B cell (primary cell): Measurements from ENCODE around the gene HTR4. TPM values are rescaled to one million over a fixed set of nuclear protein-coding genes. Genes with fewer than 3 reads are reported as not detected.

Experiments
- ATAC-seq: fragments of 200-7000 bp; cut with Tn5 transposase; one replicate; pipeline ENCODE4 v1.10.0; 2021; ENCODE audit warnings: low read depth, mild to moderate bottlenecking, moderate number of reproducible peaks, moderate library complexity
- CTCF ChIA-PET: fragments of 350-600 bp; sonication (Branson Sonifier 250); formaldehyde crosslinking; loops from one replicate; lab custom pipeline; 2021; ENCODE audit warnings: antibody characterized with exemption, inconsistent platforms; lab: Charles Lee
- POLR2A ChIA-PET: fragments of 350-600 bp; sonication (Branson Sonifier 250); formaldehyde crosslinking; loops from one replicate; lab custom pipeline; 2021; ENCODE audit warnings: antibody characterized with exemption; lab: Charles Lee
- DNase-seq: peaks from one replicate; pipeline ENCODE4 v3.0.0; 2013
- H2AFZ ChIP-seq: 2 replicates; pipeline ENCODE4 v1.6.1; 2012; ENCODE audit warnings: mild to moderate bottlenecking, low read depth, low read length; ENCODE audit not compliant: insufficient read depth, poor library complexity, severe bottlenecking
- H3K27ac ChIP-seq, 2 donors: 1 replicate in 1 of 2; 2 replicates in 1 of 2; pipeline ENCODE4 v1.5.1; 2012 to 2013; ENCODE audit warnings: low read length in 2 of 2, mild to moderate bottlenecking in 2 of 2, moderate library complexity in 1 of 2
- H3K27me3 ChIP-seq, 4 experiments: fragments of 200-600 bp in 1 of 4; sonication (generic) in 1 of 4; replicated peaks in 1 of 4; 1 replicate in 2 of 4; 2 replicates in 2 of 4; pipeline versions ENCODE4 v1.6.1 to v1.7.0; 2013 to 2016; ENCODE audit warnings: low read length in 3 of 4, mild to moderate bottlenecking in 2 of 4, mixed read lengths in 1 of 4, moderate library complexity in 1 of 4; ENCODE audit not compliant: insufficient read depth in 4 of 4, control insufficient read depth in 3 of 4; ENCODE audit errors: control extremely low read depth in 1 of 4
- H3K36me3 ChIP-seq, 2 experiments: replicated peaks in 1 of 2; 1 replicate in 1 of 2; 2 replicates in 1 of 2; pipeline versions ENCODE4 v1.6.1 to v1.7.1; 2013; ENCODE audit warnings: low read length in 1 of 2; ENCODE audit not compliant: insufficient read depth in 2 of 2, control insufficient read depth in 1 of 2; ENCODE audit errors: control extremely low read depth in 1 of 2, extremely low read depth in 1 of 2
- H3K4me1 ChIP-seq, 2 donors: fragments of 200-600 bp in 1 of 2; sonication (generic) in 1 of 2; 1 replicate in 1 of 2; 2 replicates in 1 of 2; pipeline versions ENCODE4 v1.5.1 to v1.6.1; 2013 to 2017; ENCODE audit warnings: low read length in 2 of 2; ENCODE audit not compliant: control insufficient read depth in 2 of 2, insufficient read depth in 2 of 2
- H3K4me2 ChIP-seq: replicated peaks from 2 replicates; pipeline ENCODE3; 2012; ENCODE audit warnings: mild to moderate bottlenecking, low read depth, low read length; ENCODE audit not compliant: poor library complexity, severe bottlenecking
- H3K4me3 ChIP-seq, 5 experiments: fragments of 200-600 bp in 1 of 5; sonication (generic) in 1 of 5; 1 replicate in 3 of 5; 2 replicates in 2 of 5; pipeline versions ENCODE4 v1.5.1 to v1.7.0; 2011 to 2016; ENCODE audit warnings: low read length in 4 of 5, mild to moderate bottlenecking in 4 of 5, low read depth in 2 of 5, control low read depth in 1 of 5, moderate library complexity in 1 of 5; ENCODE audit not compliant: insufficient read depth in 1 of 5; ENCODE audit errors: control extremely low read depth in 1 of 5, extremely low read depth in 1 of 5
- H3K79me2 ChIP-seq: fragments of 200-600 bp; sonication (generic); one replicate; pipeline ENCODE4 v1.6.0; 2016; ENCODE audit warnings: low read length; ENCODE audit not compliant: control insufficient read depth, insufficient read depth
- H3K9ac ChIP-seq: fragments of 200-600 bp; sonication (generic); 2 replicates; pipeline ENCODE4 v1.6.1; 2017; ENCODE audit warnings: mild to moderate bottlenecking, low read length, moderate library complexity
- H3K9me3 ChIP-seq, 3 donors: one replicate each; pipeline versions ENCODE4 v1.6.1 to v1.7.1; 2013; ENCODE audit warnings: low read length in 2 of 3; ENCODE audit not compliant: control insufficient read depth in 2 of 3, insufficient read depth in 1 of 3; ENCODE audit errors: control extremely low read depth in 1 of 3
- H4K20me1 ChIP-seq: 2 replicates; pipeline ENCODE4 v1.6.0; 2012; ENCODE audit warnings: mild to moderate bottlenecking, low read length; ENCODE audit not compliant: insufficient read depth, control insufficient read depth, poor library complexity, severe bottlenecking
- H3K27ac Mint-ChIP-seq: one replicate; pipeline ENCODE4 v1.8.0; 2021; ENCODE audit warnings: mixed read lengths
- H3K27me3 Mint-ChIP-seq: one replicate; pipeline ENCODE4 v1.8.0; 2021; ENCODE audit warnings: mixed read lengths
- H3K4me1 Mint-ChIP-seq: one replicate; pipeline ENCODE4 v1.8.0; 2021; ENCODE audit warnings: mixed read lengths
- H3K4me3 Mint-ChIP-seq: one replicate; pipeline ENCODE4 v1.8.0; 2021; ENCODE audit warnings: mixed read lengths
- H3K9me3 Mint-ChIP-seq: one replicate; pipeline ENCODE4 v1.8.0; 2022; ENCODE audit warnings: mixed read lengths; ENCODE audit not compliant: insufficient read depth
- CTCF ChIP-seq: fragments of 200-600 bp; IDR thresholded peaks from one replicate; pipeline ENCODE4 v1.8.0; 2022; ENCODE audit warnings: antibody characterized with exemption, mild to moderate bottlenecking
- EZH2 ChIP-seq: IDR thresholded peaks from 2 replicates; pipeline ENCODE4 v1.6.1; 2012; ENCODE audit warnings: borderline replicate concordance, low read depth, mild to moderate bottlenecking, moderate library complexity, low read length; ENCODE audit not compliant: insufficient read depth, poor library complexity, severe bottlenecking
- WGBS: methylation state at CpG from one replicate; pipeline ENCODE4 v1.1.5; 2013; ENCODE audit warnings: missing lambda C conversion rate; ENCODE audit not compliant: insufficient coverage; 5-methylcytosine and 5-hydroxymethylcytosine counted together
- intact Hi-C: fragments of 100-400 bp; cut with micrococcal nuclease; formaldehyde crosslinking; loops from one replicate; pipeline ENCODE4 v1.10.0; 2022
- polyA plus RNA-seq: library from polyadenylated mRNA; depleted of rRNA; stranded (reverse); fragments of >200 nt; gene quantifications from 2 replicates; pipeline ENCODE4 v1.2.3, GENCODE V29; 2012
- total RNA-seq, 2 donors: library from RNA; stranded (reverse); fragments of 120-200 nt in 1 of 2; gene quantifications; 1 replicate in 1 of 2; 2 replicates in 1 of 2; pipeline versions ENCODE4 v1.2.3 to v1.2.4, GENCODE V29; 2013 to 2022

Gene HTR4
- total and polyA plus RNA-seq, 2 donors (not counting 1 experiment from before 2014, with no cell fraction given), result not detected

GRCh38 chr5:148556835-148557234, 97.5 kb downstream of the HTR4 start:
- DNase-seq (no peak), ATAC-seq (no peak)
- no peak overlapping the region for H3K4me3 ChIP-seq
- CTCF ChIA-PET, result no interaction called here
- no peaks in the 10 kb centered on the region for H3K9me3 ChIP-seq
- H4K20me1 ChIP-seq, result no peaks in the 10 kb centered on the region
- peaks cover 7% of the 10 kb centered on the region for H3K27me3 Mint-ChIP-seq
- no peaks in the 10 kb centered on the region for H3K4me1 ChIP-seq
- no peak overlapping the region for H3K27ac Mint-ChIP-seq
- no peak overlapping the region for H3K9ac ChIP-seq
- no peak overlapping the region for H2AFZ ChIP-seq
- H3K36me3 ChIP-seq, result no peaks in the 10 kb centered on the region
- TF ChIP-seq EZH2, result no peak
- no peak for TF ChIP-seq CTCF
- peaks cover 0 to 3% (median 0%) of the 10 kb centered on the region in 4 experiments for H3K27me3 ChIP-seq
- H3K9me3 Mint-ChIP-seq, result no peaks in the 10 kb centered on the region
- 71% methylated on average over 2 of the region's 2 CpGs for WGBS
- no peaks in the 10 kb centered on the region for H3K79me2 ChIP-seq
- POLR2A ChIA-PET, result no interaction called here
- H3K4me1 Mint-ChIP-seq, result no peaks in the 10 kb centered on the region
- no peak overlapping the region for H3K27ac ChIP-seq
- H3K4me2 ChIP-seq, result no peak overlapping the region
- H3K4me3 Mint-ChIP-seq, result no peak overlapping the region
- intact Hi-C loops, result no loop called here

DNA sequence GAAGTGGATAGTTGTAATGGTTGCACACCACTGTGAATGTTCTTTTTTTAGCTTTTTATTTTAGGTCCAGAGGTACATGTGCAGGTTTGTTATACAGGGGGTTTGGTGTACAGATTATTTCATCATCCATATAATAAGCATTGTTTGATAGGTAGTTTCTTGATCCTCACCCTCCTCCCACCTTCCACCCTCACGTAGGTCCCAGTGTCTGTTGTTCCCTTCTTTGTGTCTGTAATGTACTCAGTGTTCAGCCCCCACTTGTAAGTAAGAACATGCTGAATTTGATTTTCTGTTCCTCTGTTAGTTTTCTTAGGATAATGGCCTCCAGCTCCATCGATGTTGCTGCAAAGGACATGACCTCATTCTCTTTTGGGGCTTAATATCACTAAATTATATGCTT, 99.7 kb downstream of the HTR4 start:
- POLR2A ChIA-PET, result no interaction called here
- WGBS, result no CpG with 5 or more reads among the region's 2 CpGs
- H3K9me3 ChIP-seq, result no peaks in the 10 kb centered on the region
- CTCF ChIA-PET, result no interaction called here
- no peaks in the 10 kb centered on the region for H3K36me3 ChIP-seq
- H2AFZ ChIP-seq, result no peak overlapping the region
- no peak for DNase-seq
- H3K4me3 ChIP-seq, result no peak overlapping the region
- no peaks in the 10 kb centered on the region for H4K20me1 ChIP-seq
- H3K79me2 ChIP-seq, result no peaks in the 10 kb centered on the region
- Mint-ChIP-seq H3K27ac (no peak overlapping the region), H3K9me3 (no peaks in the 10 kb centered on the region), H3K27me3 (peaks cover 7% of the 10 kb centered on the region), H3K4me1 (no peaks in the 10 kb centered on the region), H3K4me3 (no peak overlapping the region)
- intact Hi-C loops, result no loop called here
- no peak for TF ChIP-seq EZH2
- no peak for TF ChIP-seq CTCF
- ATAC-seq, result no peak
- no peak overlapping the region for H3K4me2 ChIP-seq
- H3K9ac ChIP-seq, result no peak overlapping the region
- no peaks in the 10 kb centered on the region for H3K4me1 ChIP-seq
- no peak overlapping the region for H3K27ac ChIP-seq
- peaks cover 0 to 2% (median 0%) of the 10 kb centered on the region in 4 experiments for H3K27me3 ChIP-seq
